Liver (tissue), 3 donors: Measurements from ENCODE around the gene TTC22.

Experiments used
- ATF3 ChIP-seq: IDR thresholded peaks from 2 replicates; pipeline ENCODE4 v1.6.1; 2016; ENCODE audit warnings: antibody characterized with exemption
- CTCF ChIP-seq: fragments of 150-350 bp; IDR thresholded peaks from 2 replicates; pipeline ENCODE4 v1.5.1; 2017; ENCODE audit warnings: improper control_type of control experiment, low read depth, low read length; ENCODE audit not compliant: missing input control
- EGR1 ChIP-seq, 2 donors: IDR thresholded peaks; 2 replicates each; pipeline ENCODE4 v1.6.1; 2016 to 2018; ENCODE audit warnings: antibody characterized with exemption in 2 of 2, low read depth in 2 of 2
- FOXA1 ChIP-seq: IDR thresholded peaks from 2 replicates; pipeline ENCODE4 v1.6.1; 2016; ENCODE audit warnings: antibody characterized with exemption
- GABPA ChIP-seq, 2 donors: IDR thresholded peaks in 1 of 2; conservative IDR thresholded peaks in 1 of 2; 2 replicates each; pipeline ENCODE4 v1.6.1; 2016; ENCODE audit warnings: antibody characterized with exemption in 2 of 2, mild to moderate bottlenecking in 1 of 2, moderate library complexity in 1 of 2
- JUND ChIP-seq, 2 donors: IDR thresholded peaks; 2 replicates each; pipeline ENCODE4 v1.6.1; 2016; ENCODE audit warnings: antibody characterized with exemption in 2 of 2
- MAX ChIP-seq: IDR thresholded peaks from 2 replicates; pipeline ENCODE4 v1.6.1; 2016; ENCODE audit warnings: antibody characterized with exemption
- RAD21 ChIP-seq, 2 donors: IDR thresholded peaks; 2 replicates each; pipeline ENCODE4 v1.6.1; 2016; ENCODE audit warnings: antibody characterized with exemption in 2 of 2, mild to moderate bottlenecking in 2 of 2
- REST ChIP-seq: IDR thresholded peaks from 2 replicates; pipeline ENCODE4 v1.6.1; 2016; ENCODE audit warnings: antibody characterized with exemption, mild to moderate bottlenecking
- RXRA ChIP-seq, 2 donors: IDR thresholded peaks; 2 replicates each; pipeline ENCODE4 v1.6.1; 2017 to 2018; ENCODE audit warnings: antibody characterized with exemption in 2 of 2, mild to moderate bottlenecking in 1 of 2
- SP1 ChIP-seq: IDR thresholded peaks from 2 replicates; pipeline ENCODE4 v1.6.1; 2018; ENCODE audit warnings: antibody characterized with exemption, mild to moderate bottlenecking
- TAF1 ChIP-seq: conservative IDR thresholded peaks from 2 replicates; pipeline ENCODE4 v1.6.1; 2016; ENCODE audit warnings: antibody characterized with exemption, mild to moderate bottlenecking
- YY1 ChIP-seq: IDR thresholded peaks from 2 replicates; pipeline ENCODE4 v1.6.1; 2016; ENCODE audit warnings: antibody characterized with exemption, mild to moderate bottlenecking
- ZBTB33 ChIP-seq: IDR thresholded peaks from 2 replicates; pipeline ENCODE4 v1.6.1; 2016; ENCODE audit warnings: antibody characterized with exemption
- donor health status: healthy.
- donor health status: healthy.

GRCh38 chr1:54798206-54798605 lies 2.9 kb downstream of the TTC22 start:
- TF ChIP-seq CTCF (no peak), ATF3 (no peak), MAX (no peak), ZBTB33 (no peak), REST (no peak), JUND (IDR thresholded peaks at IDR 0.05) (no peak), TAF1 (no peak), RAD21 (IDR thresholded peaks at IDR 0.05) (no peak), EGR1 (IDR thresholded peaks at IDR 0.05; ENCODE audit: low read depth in 2 of 2) (no peak), FOXA1 (no peak), YY1 (no peak), GABPA (IDR thresholded peaks at IDR 0.05 in 1 of 2, conservative IDR thresholded peaks at IDR 0.05 in 1 of 2) (no peak), RXRA (IDR thresholded peaks at IDR 0.05) (no peak), SP1 (no peak)
